NCI-H128 (cell line): ENCODE data around the gene GALNTL6.
"Not testable (repeated sequence)": the region's sequence is repeated elsewhere in the genome, so short reads cannot be mapped to it uniquely, and the experiment has no call there.

Experiments used
- DNase-seq: peaks from one replicate; lab custom pipeline; 2025; ENCODE audit not compliant: unreplicated experiment; lab: John Stamatoyannopoulos, UW

The GALNTL6 gene

GRCh38 chr4:172844556-172844955, 1031.4 kb downstream of the GALNTL6 start:
- no peak for DNase-seq

- DNase-seq: no peak
Measured at GRCh38 chr4:172845281-172845680, 1032.1 kb downstream of the GALNTL6 start.

- DNase-seq: no peak
Measured at GRCh38 chr4:172850838-172851237, 1037.6 kb downstream of the GALNTL6 start.

- no peak for DNase-seq
Measured at GRCh38 chr4:172851534-172851933, 1038.3 kb downstream of the GALNTL6 start.

- no peak for DNase-seq
Measured at GRCh38 chr4:172857026-172857425, 1043.8 kb downstream of the GALNTL6 start.

- no peak for DNase-seq
Measured at GRCh38 chr4:172858731-172859230, 1045.6 kb downstream of the GALNTL6 start.

- no peak for DNase-seq
Measured at GRCh38 chr4:172865103-172865502, 1051.9 kb downstream of the GALNTL6 start.

- DNase-seq: no peak
Measured at GRCh38 chr4:172865531-172866127, 1052.4 kb downstream of the GALNTL6 start.

- no peak for DNase-seq
Measured at GRCh38 chr4:172866421-172866820, 1053.2 kb downstream of the GALNTL6 start.

GRCh38 chr4:172867835-172868234, 1054.6 kb downstream of the GALNTL6 start:
- no peak for DNase-seq

GRCh38 chr4:172868271-172868670, 1055.1 kb downstream of the GALNTL6 start:
- DNase-seq: no peak

GRCh38 chr4:172869621-172870268, 1056.5 kb downstream of the GALNTL6 start:
- no peak for DNase-seq

GRCh38 chr4:172871381-172871780, 1058.2 kb downstream of the GALNTL6 start:
- no peak for DNase-seq

GRCh38 chr4:172874944-172875343, 1061.7 kb downstream of the GALNTL6 start:
- no peak for DNase-seq

- no peak for DNase-seq
Measured at GRCh38 chr4:172876394-172876793, 1063.2 kb downstream of the GALNTL6 start.

- DNase-seq: no peak
Measured at GRCh38 chr4:172881645-172882044, 1068.4 kb downstream of the GALNTL6 start.

GRCh38 chr4:172887358-172887757, 1074.2 kb downstream of the GALNTL6 start:
- DNase-seq: not testable (repeated sequence)

- DNase-seq: no peak
Measured at GRCh38 chr4:172887959-172888358, 1074.8 kb downstream of the GALNTL6 start.

- no peak for DNase-seq
Measured at GRCh38 chr4:172892300-172892699, 1079.1 kb downstream of the GALNTL6 start.

GRCh38 chr4:172895699-172896098, 1082.5 kb downstream of the GALNTL6 start:
- no peak for DNase-seq

GRCh38 chr4:172897046-172897445, 1083.8 kb downstream of the GALNTL6 start:
- no peak for DNase-seq

GRCh38 chr4:172898715-172899114, 1085.5 kb downstream of the GALNTL6 start:
- DNase-seq: no peak

GRCh38 chr4:172899861-172900260, 1086.7 kb downstream of the GALNTL6 start:
- no peak for DNase-seq
